GM21447 (cell line): ENCODE data around the gene KIAA1217.
A peak's percentile ranks its signal among the peaks of the same experiment; 100 is the strongest.
"Not testable (repeated sequence)": the region's sequence is repeated elsewhere in the genome, so short reads cannot be mapped to it uniquely, and the experiment has no call there.

Experiments
- ATAC-seq: cut with Tn5 transposase; IDR thresholded peaks from one replicate; pipeline ENCODE4 v1.9.1; 2021; ENCODE audit not compliant: unreplicated experiment

KIAA1217 gene

DNA sequence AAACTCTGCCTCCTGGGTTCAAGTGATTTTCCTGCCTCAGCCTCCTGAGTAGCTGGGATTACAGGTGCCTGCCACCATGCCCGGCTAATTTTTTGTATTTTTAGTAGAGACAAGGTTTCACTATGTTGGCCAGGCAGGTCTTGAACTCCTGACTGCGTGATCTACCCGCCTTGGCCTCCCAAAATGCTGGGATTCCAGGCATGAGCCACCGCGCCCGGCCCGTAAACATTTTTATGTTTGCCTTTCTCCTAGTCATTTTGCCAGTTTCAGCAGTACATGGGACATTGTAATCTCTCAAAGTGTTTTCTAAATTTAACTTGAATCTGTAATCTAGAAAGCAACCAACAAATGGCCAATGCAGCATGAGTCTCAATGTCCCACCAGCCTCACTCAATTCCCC, 128.8 kb downstream of the KIAA1217 start:
- ATAC-seq, result not testable (repeated sequence)

DNA sequence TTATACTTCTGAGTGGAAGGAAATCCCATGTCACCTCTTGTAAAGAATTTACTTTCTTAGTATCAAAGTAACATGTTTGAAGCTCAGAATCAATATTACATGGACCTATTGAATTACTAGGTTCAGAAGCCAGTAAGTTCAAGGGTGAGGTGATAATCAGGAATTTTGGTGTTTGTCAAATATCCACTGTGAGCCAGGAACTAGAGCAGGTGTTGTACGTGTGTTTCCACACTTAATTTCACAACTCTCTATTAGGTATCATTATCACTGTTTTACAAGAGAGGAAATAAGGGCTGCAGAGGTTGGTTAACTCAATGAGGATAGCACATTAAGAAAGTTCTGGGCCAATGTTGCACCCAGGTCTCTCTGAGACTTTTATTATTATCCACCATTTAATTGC, 130.4 kb downstream of the KIAA1217 start:
- ATAC-seq, result no peak

DNA sequence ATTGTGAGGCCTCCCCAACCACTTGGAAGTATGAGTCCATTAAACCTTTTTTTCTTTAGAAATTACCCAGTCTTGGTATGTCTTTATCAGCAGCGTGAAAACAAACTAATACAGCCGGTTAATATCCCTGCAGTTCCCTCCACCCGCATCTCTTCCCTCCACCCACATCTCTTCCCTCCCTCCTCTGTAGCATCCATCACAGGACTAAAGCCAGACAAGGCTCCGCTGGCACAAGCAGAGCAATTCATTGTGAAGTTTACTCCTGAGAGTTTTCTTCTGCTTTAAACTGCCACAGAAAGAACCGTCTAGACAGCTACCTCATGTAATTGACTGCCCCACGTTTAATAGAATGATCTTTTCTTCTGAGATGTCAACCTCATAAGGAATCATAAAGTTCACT, 131.5 kb downstream of the KIAA1217 start:
- ATAC-seq, result no peak

DNA sequence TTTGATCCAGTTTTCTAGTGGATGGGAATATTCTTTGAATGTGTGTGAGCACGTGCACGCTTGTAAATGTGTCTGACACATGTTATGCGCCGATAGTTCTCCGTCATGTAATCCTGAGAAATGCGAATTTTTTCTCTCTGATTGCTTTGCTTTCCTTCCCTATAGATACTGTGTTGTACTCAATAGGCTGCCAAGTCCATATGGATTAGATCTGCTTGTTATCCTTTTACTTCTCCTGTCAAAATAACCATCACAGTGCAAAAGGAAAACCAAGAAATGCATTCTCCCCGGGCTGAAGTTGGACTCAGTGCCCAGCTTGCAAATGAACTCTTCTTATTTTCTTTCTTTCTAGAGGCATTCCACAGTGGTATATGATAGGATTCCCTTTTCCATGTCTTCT, 131.9 kb downstream of the KIAA1217 start:
- ATAC-seq, result no peak

DNA sequence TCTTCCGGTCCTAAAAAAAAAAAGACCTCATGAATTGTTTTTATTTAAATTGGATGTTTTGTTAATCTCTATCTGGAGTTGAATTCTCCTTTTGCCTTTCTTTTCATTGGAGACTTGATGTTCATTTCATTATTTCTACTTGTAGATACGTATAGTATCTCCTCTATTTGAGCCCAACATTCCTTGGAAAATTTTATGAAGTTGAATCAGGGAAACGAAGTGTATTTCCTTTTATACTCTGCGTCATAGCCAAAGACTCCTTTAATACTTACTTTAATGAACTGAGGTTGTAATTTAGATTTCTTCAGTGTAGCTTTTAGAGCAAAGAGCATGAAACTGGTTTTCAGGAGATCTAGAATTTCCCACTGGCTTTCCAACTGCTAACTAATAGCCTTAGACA, 132.4 kb downstream of the KIAA1217 start:
- ATAC-seq, result no peak

DNA sequence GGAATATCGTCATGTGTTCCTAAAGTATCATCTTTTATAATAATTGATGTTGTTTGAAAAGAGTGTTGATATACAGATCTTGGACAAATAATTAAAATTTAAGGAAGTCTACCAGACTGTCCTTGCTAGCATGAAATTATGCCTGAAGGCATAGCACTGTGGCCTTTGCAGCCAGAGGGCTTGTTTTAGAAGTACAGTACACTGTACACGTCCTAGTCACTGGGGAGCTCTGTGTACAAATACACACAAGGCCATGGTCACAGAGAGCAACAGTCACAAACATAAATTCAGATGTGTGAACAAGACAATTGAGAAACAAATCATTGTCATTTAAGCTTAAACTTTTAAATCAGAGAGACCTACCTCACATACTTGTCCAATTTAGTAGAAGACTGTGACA, 133.0 kb downstream of the KIAA1217 start:
- no peak for ATAC-seq

DNA sequence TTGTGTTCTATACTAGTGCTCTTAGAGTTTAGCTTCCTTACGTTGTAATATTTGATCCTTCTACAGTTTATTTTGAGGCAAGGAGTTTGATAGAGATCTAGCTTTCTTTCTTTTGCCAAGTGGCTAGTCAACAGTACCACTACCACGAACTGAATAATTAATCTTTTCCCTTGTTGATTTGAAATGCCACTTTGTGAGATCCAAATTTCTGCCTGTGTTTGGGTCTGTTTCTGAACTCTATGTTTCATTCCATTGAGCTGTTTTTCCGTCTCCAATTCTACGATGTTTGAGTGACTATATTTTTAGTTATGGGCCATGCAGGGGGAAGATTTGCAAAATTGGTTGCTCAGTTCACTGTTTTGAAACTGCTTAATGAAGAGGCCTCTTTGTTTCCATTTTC, 134.7 kb downstream of the KIAA1217 start:
- ATAC-seq, result no peak

DNA sequence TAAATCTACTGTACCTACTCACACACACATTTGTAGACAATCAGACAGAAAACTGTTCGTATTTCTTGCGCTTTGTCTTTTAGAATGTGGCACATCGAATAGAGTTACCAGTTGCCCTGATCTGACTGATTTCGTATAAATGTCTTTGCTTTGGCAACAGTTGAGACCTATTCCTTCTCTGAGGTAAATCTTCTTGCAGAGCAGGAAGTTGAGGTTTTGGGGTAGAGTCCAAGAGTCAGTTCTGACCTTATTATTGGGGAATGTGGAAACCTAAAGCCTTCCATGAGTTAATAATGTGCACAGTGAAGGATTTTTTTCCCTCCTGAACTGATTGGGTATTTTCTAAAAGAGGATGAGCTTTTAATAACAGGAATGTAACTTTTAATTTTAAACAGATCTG, 135.3 kb downstream of the KIAA1217 start:
- no peak for ATAC-seq

DNA sequence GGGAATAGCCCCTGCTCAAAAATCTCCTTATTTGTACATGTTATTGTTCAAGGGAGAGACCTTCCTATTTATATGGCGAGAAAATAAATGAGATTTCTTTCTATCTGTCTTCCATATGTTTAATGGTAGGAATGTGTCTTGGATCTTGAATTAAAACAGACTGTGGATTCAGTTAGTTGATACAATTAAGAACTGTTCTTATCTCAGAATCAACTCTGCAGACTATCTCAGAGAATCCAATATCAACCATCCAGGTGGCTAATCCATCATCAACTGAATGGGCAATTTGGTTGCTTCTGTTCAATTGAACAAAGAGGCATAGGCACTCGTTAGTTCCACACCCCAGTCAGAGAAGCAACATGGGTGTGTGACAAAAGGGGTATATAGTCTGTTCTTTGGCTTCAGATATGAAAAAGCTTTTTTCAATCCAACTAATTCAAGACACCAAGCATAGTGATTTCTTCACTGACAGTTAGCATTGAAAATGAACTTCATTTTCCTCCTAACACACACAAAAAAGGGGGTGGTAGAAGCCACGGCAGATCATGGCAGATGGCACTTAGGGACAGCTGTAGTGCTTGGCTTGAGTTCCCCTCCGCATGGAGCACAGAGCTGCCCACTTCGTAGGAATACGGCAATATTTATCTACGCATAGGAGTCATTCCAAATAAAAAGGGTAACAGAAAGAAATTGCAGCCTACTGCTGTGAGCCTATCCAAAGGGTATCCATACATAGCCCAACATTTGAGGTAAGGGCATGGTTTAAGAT, 135.9 kb downstream of the KIAA1217 start:
- no peak for ATAC-seq

DNA sequence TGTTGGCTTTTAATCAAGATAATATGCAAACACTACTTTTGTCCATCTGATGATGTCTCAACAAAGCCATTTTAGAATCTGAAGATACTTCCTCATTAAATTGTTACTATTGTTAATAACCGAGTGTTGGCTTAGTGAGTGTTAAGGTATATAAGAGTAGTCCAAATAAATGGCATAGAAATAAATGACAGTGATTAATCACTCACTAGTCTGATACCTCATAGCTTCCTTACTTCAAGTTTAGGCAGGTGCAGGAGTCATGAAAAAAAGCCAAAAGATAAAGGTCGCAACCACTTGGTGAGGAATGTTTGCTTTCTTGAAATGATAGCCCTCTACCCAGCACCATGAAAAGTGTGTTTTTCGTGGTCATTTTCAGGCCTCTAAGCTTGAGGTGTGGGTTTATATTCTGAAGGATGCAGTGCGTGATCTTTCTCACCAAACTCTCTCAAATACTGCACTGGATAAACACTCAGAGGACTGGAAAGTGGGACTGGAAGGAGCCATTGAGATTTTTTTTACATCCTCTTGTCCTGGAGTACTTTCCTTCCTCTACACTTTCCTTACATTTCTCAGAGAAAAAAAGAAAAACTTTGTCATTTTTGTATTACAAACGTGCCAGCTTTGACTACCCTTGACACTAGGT, 138.1 kb downstream of the KIAA1217 start:
- no peak for ATAC-seq

DNA sequence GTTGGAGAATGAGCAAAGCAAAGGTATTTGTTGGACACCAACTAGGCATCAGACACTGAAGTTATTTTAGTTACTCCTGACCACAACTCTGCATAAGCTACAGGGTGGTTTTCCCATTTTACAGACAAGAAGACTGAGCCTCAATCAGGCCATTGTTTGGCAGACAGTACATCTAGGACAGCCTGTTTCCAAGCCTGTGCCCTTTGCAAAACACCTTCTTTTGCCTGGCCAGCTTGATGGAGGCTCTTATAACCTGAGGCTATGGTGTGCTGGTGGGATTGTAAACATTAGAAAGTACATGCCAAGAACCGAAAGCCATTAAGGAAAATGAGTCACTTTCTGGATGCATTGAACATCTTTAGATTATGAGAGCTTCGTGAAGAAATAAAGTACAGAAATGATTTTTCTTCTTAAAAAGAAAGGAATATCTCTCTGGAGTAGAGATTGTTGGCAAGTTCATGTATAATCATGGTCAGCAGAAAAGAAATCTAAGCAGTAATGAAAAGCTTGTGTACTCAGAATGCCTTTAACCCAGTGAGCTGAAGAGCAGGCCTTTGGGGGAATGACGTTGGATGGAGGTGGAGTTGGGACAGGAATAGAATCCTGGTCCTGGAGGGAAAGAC, 140.6 kb downstream of the KIAA1217 start:
- ATAC-seq, result no peak

DNA sequence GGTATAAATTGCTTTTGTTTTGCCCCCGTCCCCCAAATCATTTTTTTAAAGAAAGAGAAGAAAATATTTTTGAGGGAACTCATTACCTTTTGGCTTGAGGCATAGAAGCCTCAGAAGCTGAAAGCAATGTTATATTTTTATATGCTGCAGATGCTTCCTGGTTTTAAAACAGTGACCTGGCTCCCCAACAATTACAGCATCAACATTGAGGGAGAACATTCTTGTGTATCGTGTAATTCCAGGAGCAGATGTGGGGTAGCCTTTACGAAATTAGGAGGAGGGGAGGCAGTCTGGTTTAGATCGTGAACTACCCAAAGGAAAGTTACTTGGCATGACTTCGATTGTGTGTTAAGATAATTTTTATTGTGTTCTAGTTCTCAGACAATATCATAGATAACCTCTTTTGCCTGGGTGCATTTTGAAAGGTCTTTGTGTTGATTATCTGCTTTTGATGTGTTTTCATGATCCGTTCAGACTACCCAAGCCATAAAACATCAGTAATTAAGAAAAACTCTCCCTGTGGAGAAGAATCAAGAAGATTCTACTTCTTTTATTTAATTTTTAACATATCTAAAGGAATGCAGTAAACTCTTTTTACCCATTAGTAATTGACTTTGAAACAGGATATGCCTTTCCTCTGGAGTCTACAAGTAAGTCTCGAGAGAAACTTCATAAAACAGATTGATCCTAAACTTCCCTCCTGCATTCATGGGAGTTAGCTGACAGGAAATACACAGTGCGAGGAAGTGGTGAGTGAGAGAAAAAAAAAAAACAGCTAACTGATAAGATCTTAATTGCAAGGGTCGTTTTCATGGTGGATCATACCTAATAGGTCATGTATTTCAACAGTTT, 141.4 kb downstream of the KIAA1217 start:
- no peak for ATAC-seq

DNA sequence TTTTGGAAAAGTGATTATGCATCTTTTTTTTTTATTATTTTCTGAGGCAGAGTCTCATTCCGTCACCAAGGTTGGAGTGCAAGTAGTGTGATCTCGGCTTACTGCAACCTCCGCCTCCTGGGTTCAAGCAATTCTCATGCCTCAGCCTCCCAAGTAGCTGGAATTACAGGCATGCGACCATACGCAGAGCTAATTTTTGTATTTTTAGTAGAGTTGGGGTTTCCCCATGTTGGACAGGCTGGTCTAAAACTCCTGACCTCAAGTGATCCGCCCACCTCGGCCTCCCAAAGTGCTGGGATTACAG, 141.9 kb downstream of the KIAA1217 start:
- not testable (repeated sequence) for ATAC-seq

DNA sequence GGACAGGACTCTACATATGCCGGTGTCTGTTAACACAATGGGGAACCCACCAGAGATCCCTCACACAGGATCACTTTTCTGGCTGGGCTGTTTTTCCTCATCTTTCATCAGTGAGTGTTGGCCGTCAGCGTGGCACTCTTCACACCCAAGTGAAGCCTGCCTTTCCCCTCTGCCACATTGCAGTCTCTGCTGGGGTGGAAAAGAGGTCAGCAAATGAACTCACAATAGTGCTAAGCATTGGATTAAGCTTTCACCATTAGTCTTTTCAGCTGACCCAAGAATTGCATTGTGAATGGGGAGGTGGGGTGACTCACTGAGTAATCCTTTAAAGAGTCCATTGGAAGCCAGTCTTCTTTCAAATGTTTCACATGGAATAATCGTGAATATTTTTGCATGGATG, 143.0 kb downstream of the KIAA1217 start:
- no peak for ATAC-seq

DNA sequence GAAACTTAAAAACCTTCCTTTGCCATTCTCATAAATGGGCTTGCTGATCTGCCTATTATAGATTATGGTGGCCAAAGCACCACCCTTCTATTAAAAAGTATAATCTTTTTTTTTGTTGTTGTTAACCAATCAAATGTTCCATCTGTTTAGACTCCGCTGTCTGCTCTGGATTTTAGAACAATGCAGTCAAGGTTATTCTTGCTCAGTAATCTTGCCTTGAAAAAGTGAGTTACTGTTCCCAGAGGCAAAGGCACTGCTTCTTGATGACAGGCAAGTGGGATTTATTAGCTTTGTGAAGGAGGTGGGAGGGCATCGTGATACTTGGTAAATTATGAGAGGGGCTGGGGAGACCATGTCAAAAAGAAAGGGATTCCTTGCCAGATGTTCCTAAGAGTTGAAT, 143.5 kb downstream of the KIAA1217 start:
- ATAC-seq, result no peak

DNA sequence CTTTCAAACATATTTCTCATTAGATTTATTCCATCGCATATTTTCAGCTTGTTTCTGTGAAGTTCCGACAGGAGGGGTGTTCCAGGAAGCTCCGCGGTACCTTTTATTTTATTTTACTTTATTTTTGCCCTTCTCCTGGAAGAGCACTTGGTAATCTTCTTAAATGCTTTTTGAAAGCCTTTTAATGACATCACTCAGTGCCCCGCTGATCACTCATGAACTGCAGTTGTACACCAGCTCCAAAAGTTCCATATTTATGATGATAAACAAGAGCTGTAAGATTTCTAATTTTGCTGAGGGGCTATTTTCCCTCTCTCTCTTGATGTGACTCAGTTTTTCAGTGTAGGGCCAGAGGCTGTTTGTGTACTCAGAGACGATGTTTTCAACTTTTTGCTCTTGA, 144.4 kb downstream of the KIAA1217 start:
- ATAC-seq, result no peak

DNA sequence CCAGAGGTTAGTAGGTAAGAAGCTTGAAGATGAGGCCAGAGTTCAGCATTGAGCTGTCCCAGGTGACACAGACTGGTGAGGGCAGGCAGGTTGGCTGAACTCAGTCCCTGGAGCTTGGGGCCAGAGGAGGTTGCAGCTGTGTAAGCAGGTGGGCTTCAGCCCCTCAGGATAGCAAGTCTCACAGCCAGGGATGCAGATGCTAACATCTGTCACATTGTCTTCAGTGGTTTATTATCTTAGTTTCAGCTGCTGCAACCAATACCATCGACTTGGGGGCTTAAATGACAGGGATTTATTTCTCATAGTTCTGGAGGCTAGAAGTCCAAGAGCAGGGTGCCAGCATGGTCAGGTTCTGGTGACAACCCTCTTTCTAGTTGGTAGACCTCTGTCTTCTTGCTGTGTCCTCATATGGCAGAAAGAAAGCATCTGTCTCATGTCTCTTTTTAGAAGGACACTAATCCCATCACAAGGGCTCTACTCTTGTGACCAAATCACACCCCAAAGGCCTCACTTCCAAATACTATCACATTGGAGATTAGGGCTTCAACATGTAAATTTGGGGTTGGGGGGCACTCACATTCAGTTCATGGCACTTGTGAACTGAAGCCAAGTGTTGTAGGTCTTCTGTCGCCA, 146.2 kb downstream of the KIAA1217 start:
- no peak for ATAC-seq

DNA sequence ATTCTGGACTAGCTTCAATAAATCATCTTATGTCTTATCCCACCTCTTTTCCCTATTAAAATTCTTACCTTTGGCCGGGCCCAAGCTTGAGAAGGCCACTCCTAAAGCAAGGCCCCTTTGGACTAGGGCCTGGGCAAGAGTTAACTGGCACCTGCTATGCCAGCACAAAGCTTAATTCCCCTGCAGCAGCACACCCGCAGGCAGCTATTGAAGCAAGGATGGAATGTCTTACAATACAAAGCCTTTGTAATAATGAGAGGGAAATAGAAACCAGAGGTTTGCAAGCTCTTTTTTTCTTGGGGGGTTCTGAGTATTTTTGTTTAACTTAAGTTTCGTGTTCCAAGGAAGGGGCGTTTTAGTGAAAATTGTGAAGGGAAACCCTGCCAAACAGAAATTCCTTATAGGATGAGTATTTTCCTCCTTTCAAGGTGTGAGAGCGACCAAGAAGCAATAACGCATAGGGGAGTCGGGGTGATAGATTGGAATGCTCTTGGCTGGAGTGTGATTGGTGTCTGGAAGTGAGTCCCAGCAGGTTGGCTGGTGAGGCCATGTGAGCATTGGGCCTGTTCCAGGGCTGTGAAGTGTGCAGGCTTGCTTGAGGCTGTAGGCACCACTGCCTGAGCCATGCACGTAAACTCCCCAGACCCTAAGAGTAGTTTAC, 148.5 kb downstream of the KIAA1217 start:
- no peak for ATAC-seq

DNA sequence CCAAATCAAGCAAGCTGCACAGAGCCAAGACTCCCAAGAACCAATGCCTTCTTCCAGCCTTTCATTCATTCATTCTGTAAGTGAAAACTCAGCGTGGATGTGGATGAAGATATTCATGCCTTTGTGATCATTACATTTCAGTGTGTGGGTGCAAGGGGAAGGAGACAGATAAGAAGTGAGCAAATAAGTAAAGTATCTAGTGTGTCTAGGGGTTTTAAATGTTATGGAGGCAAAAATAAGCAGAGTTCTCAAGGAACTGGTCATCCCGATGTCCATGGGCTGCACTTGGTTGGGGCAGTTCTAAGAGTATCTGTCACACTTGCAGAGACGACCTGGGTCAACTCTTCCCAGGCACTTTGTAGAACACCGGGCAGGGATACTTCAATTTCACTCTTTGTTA, 149.1 kb downstream of the KIAA1217 start:
- no peak for ATAC-seq

DNA sequence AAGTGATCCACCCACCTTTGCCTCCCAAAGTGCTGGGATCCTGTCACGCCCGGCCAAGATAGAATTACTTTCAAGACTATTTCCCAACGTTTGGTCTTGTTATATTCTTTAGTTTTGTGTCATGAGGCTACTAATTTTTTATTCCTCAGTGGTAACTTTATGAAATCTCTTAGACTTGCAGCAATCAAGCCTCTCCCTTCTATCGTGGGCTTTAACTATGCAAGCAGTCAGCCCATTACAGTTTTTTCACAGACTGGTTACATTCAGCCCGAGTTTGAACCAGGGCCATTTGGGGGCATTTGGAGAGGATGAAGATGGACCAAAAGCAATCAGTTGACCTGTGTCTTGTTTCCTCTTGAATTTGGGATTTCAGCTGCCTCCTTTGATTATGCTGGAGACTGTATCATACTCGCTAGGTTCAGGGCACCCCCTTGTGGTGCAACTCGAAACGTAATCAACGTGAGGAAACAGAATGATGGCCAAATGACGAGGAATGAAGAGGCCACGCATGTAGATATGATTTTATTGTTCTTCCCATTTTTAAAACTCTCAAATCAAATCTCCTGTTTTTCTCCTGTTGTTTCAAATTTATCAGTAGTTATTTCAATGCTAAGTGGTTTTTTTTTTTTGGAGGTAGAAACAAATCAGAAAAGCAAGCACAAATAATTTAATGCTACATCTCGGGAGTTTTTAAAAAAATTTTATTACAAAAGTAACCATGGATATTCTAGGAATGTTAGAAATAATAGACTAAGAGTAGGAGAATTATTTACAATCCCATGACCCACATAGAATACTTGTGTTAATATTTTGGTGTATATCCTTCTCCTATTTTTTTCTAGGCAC, 151.6 kb downstream of the KIAA1217 start:
- peak; percentile 73 for ATAC-seq
